HL-60/S4 (cell line): Measurements from ENCODE around the gene TMEM192.
"Not testable (repeated sequence)": the region's sequence is repeated elsewhere in the genome, so short reads cannot be mapped to it uniquely, and the experiment has no call there.

Experiments used
- in situ Hi-C: fragments of 300-500 bp; cut with MboI; formaldehyde crosslinking; loops from 2 replicates; pipeline ENCODE4 v1.14.3; 2022; ENCODE audit warnings: low sequenced_read_pairs

TMEM192 gene

GRCh38 chr4:165095291-165095690 is 17.4 kb downstream of the TMEM192 start:
- in situ Hi-C loops = no loop called here

GRCh38 chr4:165094873-165095272 is 17.8 kb downstream of the TMEM192 start:
- in situ Hi-C loops = no loop called here

DNA sequence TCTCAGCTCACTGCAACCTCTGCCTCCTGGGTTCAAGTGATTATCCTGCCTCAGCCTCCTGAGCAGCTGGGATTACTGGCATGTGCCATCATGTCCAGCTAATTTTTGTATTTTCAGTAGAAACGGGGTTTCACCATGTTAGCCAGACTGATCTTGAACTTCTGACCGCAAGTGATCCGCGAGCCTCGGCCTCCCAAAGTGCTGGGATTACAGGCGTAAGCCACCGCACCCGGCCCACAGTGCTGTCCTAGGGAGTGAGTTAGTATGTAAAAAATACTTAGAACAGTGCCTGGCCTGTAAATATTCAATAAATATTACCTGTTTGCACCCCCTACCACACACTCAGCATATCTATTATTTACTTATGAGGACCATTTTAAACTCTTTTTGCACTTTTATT is 20.5 kb downstream of the TMEM192 start:
- in situ Hi-C loops = not testable (repeated sequence)

DNA sequence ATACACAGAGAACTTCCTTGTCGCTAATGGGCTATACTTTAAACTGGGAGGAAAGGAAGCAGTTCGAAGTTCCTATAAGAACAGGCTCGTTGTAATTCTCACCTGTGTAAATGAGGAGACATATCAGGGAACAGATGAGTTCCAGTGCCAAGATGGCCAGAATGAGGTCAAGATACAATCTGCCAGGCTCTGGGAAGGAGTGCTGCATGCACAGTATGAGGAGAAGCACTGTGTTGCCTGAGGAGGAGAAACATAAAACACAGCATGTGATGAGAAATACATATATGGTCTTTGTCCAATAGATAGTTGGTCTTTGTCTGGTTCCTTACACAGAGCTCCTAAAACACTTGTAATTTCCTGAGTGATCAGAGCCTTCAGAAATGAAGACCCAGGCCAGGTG is 24.3 kb downstream of the TMEM192 start:
- in situ Hi-C loops = no loop called here

- in situ Hi-C loops = no loop called here
These were observed 26.7 kb downstream of the TMEM192 start for GRCh38 chr4:165085946-165086345.

GRCh38 chr4:165084787-165085186 is 27.9 kb downstream of the TMEM192 start:
- in situ Hi-C loops = not testable (repeated sequence)

DNA sequence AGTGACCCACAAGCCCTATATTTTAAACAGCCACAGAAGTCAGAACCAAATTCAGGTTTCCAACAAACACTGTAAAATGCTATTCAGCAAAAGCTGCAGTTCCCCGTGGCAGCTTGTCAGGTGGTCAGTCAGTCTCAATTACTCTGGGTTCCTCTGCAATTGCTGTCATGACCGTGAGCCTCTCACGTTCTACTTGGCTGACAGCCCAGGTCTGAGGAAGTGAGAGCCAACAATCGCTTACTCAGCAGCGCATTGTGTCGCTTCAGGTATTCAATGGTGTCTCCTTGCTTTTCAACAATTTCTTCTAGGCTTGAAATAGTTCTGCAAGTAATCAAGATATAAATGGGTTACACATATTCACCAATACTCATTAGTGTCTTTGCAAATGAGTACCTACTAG is 33.2 kb downstream of the TMEM192 start:
- in situ Hi-C loops = no loop called here

GRCh38 chr4:165077034-165077578 is 35.6 kb downstream of the TMEM192 start:
- in situ Hi-C loops = no loop called here

DNA sequence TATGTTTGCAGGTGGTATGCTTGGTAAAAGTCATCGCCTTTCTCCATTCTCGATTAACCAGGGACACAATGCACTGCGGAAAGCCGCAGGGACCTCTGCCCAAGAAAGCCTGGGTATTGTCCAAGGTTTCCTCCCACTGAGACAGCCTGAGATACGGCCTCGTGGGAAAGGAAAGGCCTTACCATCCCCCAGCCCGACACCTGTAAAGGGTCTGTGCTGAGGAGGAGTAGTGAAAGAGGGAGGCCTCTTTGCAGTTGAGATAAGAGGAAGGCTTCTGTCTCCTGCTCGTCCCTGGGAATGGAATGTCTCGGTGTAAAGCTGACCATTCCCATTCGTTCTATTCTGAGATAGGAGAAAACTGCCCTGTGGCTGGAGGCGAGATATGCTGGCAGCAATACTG is 39.3 kb downstream of the TMEM192 start:
- in situ Hi-C loops = not testable (repeated sequence)

DNA sequence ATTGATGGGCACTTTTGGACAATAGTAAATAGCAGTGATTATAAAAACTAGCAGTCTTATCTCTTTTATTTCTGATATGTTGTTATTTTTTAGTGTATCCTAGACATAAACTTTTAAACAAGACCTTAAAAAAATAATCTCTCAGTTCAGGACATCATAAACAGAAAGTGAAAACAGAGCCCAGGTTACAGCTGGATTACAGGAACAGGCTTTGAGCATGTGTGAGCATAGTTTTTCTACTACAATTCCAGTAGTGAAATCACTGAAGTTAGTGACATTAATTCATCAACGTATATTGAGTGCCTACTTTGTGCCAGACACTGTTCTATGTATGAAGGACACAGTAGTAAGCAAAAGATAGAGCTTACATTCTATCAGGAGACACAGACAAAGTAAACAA is 42.1 kb downstream of the TMEM192 start:
- in situ Hi-C loops = no loop called here

- in situ Hi-C loops = no loop called here
These were observed 51.7 kb downstream of the TMEM192 start for GRCh38 chr4:165060938-165061337.

- in situ Hi-C loops = no loop called here
These were observed 53.3 kb downstream of the TMEM192 start for GRCh38 chr4:165059386-165059785.

DNA sequence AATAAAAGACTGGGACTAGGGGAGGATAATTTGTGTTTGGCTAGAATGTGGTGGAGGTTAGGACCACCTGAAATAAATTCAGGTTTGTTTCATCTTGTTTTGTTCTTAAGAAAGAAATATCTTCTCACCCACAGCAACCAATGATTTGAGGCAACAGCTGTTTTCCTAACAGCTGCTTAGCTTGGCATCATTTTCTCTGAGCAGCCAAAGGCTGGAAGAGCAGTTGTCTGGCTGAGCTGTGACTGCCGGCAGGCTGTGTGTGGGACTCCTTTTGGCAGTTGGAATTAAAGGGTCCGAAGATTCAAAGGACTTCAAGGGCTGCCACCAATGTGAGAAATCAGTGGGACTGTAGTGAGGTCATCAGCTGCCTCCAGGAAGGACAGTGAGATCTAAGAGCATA is 54.0 kb downstream of the TMEM192 start:
- in situ Hi-C loops = no loop called here

GRCh38 chr4:165055601-165056000 is 57.1 kb downstream of the TMEM192 start:
- in situ Hi-C loops = no loop called here

DNA sequence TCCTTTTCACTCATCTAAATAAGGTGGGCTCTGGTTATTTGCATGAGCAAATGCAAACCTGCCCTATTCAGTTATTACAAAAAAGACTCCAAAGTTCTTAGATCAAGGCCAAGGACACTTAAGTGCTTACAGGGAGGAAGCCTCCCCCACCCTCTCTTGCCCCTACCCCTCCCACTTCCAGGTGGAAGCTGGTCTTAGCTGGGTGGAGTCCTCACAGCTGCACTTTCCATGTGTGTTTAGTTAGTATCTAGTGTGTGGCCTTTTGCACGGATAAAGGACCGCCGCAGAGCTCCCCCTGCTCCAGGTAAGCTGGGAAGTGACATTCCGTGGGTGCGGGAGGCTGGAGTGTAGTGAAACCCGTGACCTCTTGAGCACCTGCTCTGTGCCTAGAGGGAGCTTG is 59.0 kb downstream of the TMEM192 start, which contains the start of gene TRIM75:
Gene TRIM75, plus strand, starts transcription at position 222 of the 400 bp plus-strand sequence. CDS start 5,282 bp downstream, outside the sequence.
- in situ Hi-C loops = no loop called here

DNA sequence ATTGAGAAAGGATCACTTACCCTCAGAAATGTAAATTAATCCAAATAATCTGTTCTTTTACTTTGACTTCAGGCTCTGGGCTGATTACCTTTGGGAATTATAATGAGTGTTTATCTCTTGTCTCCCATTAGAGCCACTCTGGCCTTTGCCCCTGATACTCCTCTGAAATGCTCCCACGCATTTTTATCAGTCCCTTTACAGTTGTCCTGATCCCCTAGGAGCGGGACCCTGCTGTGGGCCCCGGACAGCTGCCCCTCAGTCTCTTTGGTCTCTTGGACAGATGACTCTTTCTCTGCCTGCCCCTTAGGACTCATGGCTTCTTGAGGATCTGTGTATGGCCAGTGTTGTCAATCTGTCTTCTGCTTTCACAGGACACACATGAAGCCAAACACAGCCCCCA is 60.0 kb downstream of the TMEM192 start:
- in situ Hi-C loops = no loop called here

DNA sequence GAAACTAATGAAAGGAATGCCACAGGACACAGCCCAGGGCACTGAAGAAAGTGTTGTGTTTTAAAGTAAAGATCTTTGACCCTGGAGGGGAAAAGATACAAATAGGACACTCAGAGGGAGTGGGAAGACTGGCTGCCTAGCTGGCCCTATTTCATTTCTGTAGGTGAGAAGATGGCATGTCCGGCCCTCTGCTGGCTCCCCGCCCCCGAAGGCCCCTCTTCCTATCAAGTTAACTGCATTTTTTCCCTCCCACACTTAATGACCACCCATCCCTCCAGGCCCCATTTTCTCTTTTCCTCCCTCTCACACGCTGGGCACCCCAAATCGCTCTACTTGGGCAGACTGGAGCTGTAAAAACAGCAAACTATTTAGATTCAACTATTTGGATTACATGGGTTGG is 64.5 kb downstream of the TMEM192 start:
- in situ Hi-C loops = no loop called here

DNA sequence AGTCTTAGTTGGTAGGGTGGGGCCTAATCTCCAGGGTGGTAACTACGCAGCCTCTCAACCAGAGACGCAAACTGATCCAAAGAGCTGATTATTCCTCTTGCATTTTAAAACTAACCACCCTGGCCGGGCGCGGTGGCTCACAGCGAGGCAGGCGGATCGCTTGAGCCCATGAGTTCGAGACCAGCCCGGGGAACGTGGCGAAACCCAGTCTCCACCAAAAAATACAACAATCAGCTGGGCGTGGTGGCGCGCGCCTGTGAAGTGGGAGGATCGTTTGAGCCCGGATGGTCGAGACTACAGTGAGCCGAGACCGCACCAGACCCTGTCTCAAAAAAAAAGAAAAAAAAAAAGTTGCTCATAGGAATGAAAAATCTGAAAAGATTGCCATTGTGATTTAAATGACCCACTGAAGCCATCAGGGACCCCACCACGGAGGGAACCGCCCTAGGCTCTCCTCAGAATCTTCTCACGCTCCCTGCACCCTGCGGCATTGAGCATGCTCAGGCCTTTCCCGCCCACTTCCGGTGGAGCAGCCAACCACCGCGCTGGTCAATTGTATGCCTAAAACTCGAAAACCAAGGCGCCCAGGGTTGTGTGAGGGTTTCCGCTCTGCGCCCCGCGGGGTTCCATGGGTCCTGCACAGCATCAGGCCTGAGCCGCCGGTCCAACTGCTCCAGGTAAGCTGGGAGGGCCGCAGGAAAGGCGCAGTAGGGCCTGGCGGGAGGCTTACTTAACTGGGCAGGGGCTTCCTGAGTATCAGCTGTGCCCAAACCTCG is 81.0 kb downstream of the TMEM192 start, which contains the start of gene TRIM60:
Gene TRIM60, plus strand, starts transcription at position 564 of the 776 bp plus-strand sequence. CDS start 8,074 bp downstream, outside the sequence.
- in situ Hi-C loops = no loop called here

- in situ Hi-C loops = no loop called here
These were observed 84.8 kb downstream of the TMEM192 start for GRCh38 chr4:165027762-165028402.

DNA sequence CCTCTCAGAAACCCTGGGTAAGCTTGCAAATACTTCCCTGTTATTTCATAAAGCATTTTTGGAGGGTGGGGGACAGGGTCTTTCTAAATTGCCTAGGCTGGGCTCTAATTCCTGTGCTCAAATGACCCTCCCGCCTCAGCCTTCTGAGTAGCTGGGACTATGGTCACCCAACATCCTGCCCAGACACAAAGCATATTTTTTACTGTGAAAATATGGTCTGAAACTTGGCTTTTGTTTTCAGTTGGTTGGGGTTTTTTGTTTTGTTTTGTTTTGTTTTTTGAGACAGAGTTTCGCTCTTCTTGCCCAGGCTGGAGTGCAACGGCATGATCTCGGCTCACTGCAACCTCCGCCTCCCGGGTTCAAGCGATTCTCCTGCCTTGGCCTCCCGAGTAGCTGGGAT is 86.9 kb downstream of the TMEM192 start:
- in situ Hi-C loops = not testable (repeated sequence)
